SK-N-SH treated with all-trans-retinoic acid at 6 μM for 48 hours (cell line): ENCODE data around the gene CHL1.

ENCODE experiments used
- ESRRG ChIP-seq: fragments of 250-450 bp; sonication (Bioruptor Pico); IDR thresholded peaks from 2 replicates; pipeline ENCODE4 v1.6.1; 2021; ENCODE audit warnings: mild to moderate bottlenecking
- RARB ChIP-seq: fragments of 250-450 bp; sonication (Bioruptor Pico); IDR thresholded peaks from 2 replicates; pipeline ENCODE4 v1.8.0; 2021; ENCODE audit warnings: mild to moderate bottlenecking, moderate library complexity
- SNAI2 ChIP-seq: fragments of 250-450 bp; sonication (Bioruptor Pico); IDR thresholded peaks from 2 replicates; pipeline ENCODE4 v1.5.0; 2020; ENCODE audit warnings: mild to moderate bottlenecking, moderate library complexity
- ZC3H10 ChIP-seq: fragments of 250-450 bp; sonication (Bioruptor Pico); IDR thresholded peaks from 2 replicates; pipeline ENCODE4 v1.5.1; 2021; ENCODE audit warnings: mild to moderate bottlenecking, moderate library complexity
- ZFP30 ChIP-seq: fragments of 450-650 bp; formaldehyde crosslinking; IDR thresholded peaks from 2 replicates; pipeline ENCODE4 v1.5.0; 2022; ENCODE audit warnings: mild to moderate bottlenecking, moderate library complexity
- ZNF565 ChIP-seq: fragments of 450-650 bp; formaldehyde crosslinking; conservative IDR thresholded peaks from 2 replicates; pipeline ENCODE4 v1.5.0; 2020; ENCODE audit warnings: low read depth, mild to moderate bottlenecking, moderate library complexity
- TF ChIP-seq, protein P1 (sequence below): fragments of 250-450 bp; sonication (Bioruptor Pico); IDR thresholded peaks from 2 replicates; pipeline ENCODE4 v1.8.0; 2020; ENCODE audit warnings: mild to moderate bottlenecking, moderate library complexity, borderline replicate concordance

DNA sequence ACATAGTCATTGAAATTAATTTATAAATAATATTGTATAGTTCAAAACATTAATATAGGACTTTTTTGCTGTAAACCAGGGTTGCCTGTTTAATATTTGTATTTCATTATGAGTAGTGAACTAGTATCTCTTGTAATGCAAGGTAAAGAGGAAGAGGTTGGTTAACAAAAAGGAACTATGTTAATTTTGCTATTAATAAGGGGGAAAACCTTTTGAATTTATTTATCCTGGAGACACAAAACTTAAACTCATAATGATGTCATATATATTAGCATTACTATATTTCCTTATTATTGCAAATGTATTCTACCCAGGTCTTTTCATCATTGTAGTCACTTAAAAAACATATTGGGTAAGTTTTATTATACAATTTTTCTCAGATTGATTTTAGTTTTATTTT is 94.5 kb downstream of the CHL1 start:
- no peak for TF ChIP-seq ZFP30 (CRISPR knock-in tag)
- TF ChIP-seq ZC3H10 (CRISPR knock-in tag) = no peak
- TF ChIP-seq ZNF565 (CRISPR knock-in tag) = no peak
- TF ChIP-seq, protein P1, sequence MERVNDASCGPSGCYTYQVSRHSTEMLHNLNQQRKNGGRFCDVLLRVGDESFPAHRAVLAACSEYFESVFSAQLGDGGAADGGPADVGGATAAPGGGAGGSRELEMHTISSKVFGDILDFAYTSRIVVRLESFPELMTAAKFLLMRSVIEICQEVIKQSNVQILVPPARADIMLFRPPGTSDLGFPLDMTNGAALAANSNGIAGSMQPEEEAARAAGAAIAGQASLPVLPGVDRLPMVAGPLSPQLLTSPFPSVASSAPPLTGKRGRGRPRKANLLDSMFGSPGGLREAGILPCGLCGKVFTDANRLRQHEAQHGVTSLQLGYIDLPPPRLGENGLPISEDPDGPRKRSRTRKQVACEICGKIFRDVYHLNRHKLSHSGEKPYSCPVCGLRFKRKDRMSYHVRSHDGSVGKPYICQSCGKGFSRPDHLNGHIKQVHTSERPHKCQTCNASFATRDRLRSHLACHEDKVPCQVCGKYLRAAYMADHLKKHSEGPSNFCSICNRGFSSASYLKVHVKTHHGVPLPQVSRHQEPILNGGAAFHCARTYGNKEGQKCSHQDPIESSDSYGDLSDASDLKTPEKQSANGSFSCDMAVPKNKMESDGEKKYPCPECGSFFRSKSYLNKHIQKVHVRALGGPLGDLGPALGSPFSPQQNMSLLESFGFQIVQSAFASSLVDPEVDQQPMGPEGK = no peak
- no peak for TF ChIP-seq SNAI2 (CRISPR knock-in tag)
- no peak for TF ChIP-seq RARB (CRISPR knock-in tag)
- TF ChIP-seq ESRRG = no peak
